Type B pancreatic cell (in vitro differentiated cells): ENCODE results near the gene CAMKK1. TPM values are rescaled to one million over a fixed set of nuclear protein-coding genes. Genes with fewer than 3 reads are reported as not detected.

Experiments
- DNase-seq: peaks from one replicate; pipeline ENCODE4 v3.0.0; 2021; ENCODE audit warnings: mixed read lengths; ENCODE audit not compliant: unreplicated experiment; ENCODE audit errors: extremely low spot score
- H3K27ac Mint-ChIP-seq: 2 replicates; pipeline ENCODE4 v1.8.0; 2021; ENCODE audit warnings: mild to moderate bottlenecking, mixed read lengths
- H3K27me3 Mint-ChIP-seq: 2 replicates; pipeline ENCODE4 v1.8.0; 2021; ENCODE audit warnings: mixed read lengths
- H3K36me3 Mint-ChIP-seq: 2 replicates; pipeline ENCODE4 v1.8.0; 2021; ENCODE audit warnings: mixed read lengths
- H3K4me1 Mint-ChIP-seq: one replicate; pipeline ENCODE4 v1.8.0; 2021; ENCODE audit warnings: mixed read lengths; ENCODE audit not compliant: unreplicated experiment
- H3K4me3 Mint-ChIP-seq: 2 replicates; pipeline ENCODE4 v1.8.0; 2021; ENCODE audit warnings: mild to moderate bottlenecking, mixed read lengths
- H3K9me3 Mint-ChIP-seq: 2 replicates; pipeline ENCODE4 v1.8.0; 2021; ENCODE audit warnings: mixed read lengths
- CTCF ChIP-seq: fragments of 200-600 bp; sonication (generic); conservative IDR thresholded peaks from 2 replicates; pipeline ENCODE4 v1.5.0; 2021; ENCODE audit warnings: antibody characterized with exemption, mild to moderate bottlenecking
- total RNA-seq: library from RNA; stranded (reverse); gene quantifications from 2 replicates; pipeline ENCODE4 v1.2.1, GENCODE V29; 2021; ENCODE audit warnings: low replicate concordance

Gene CAMKK1
- total RNA-seq, 1 donor from 2014 or later: 2.7 TPM

- no peak for DNase-seq
- no peak for TF ChIP-seq CTCF
- Mint-ChIP-seq H3K36me3 (no peaks in the 10 kb centered on the region), H3K9me3 (no peaks in the 10 kb centered on the region), H3K27ac (no peak overlapping the region), H3K4me3 (no peak overlapping the region), H3K4me1 (peaks cover 18% of the 10 kb centered on the region), H3K27me3 (no peaks in the 10 kb centered on the region)
Measured at GRCh38 chr17:3929764-3930163, 36.9 kb upstream of the CAMKK1 start.

- H3K27ac Mint-ChIP-seq: no peak overlapping the region
- TF ChIP-seq CTCF: no peak
- H3K9me3 Mint-ChIP-seq: no peaks in the 10 kb centered on the region
- no peak for DNase-seq
- H3K27me3 Mint-ChIP-seq: no peaks in the 10 kb centered on the region
- no peaks in the 10 kb centered on the region for H3K36me3 Mint-ChIP-seq
- no peak overlapping the region for H3K4me3 Mint-ChIP-seq
- H3K4me1 Mint-ChIP-seq: peaks cover 18% of the 10 kb centered on the region
Measured at GRCh38 chr17:3929181-3929580, 36.3 kb upstream of the CAMKK1 start.

GRCh38 chr17:3928406-3928805 is 35.6 kb upstream of the CAMKK1 start:
- DNase-seq: no peak
- no peaks in the 10 kb centered on the region for H3K27me3 Mint-ChIP-seq

GRCh38 chr17:3927628-3928340 is 34.9 kb upstream of the CAMKK1 start:
- no peaks in the 10 kb centered on the region for H3K36me3 Mint-ChIP-seq
- peaks cover 18% of the 10 kb centered on the region for H3K4me1 Mint-ChIP-seq
- H3K9me3 Mint-ChIP-seq: no peaks in the 10 kb centered on the region
- no peak for TF ChIP-seq CTCF
- no peaks in the 10 kb centered on the region for H3K27me3 Mint-ChIP-seq
- H3K4me3 Mint-ChIP-seq: no peak overlapping the region
- DNase-seq: no peak
- no peak overlapping the region for H3K27ac Mint-ChIP-seq

More at GRCh38 chr17:3928406-3928805, 35.6 kb upstream of the CAMKK1 start:
- no peak overlapping the region for H3K27ac Mint-ChIP-seq
- H3K4me1 Mint-ChIP-seq: peaks cover 18% of the 10 kb centered on the region
- H3K9me3 Mint-ChIP-seq: no peaks in the 10 kb centered on the region
- H3K4me3 Mint-ChIP-seq: no peak overlapping the region
- H3K36me3 Mint-ChIP-seq: no peaks in the 10 kb centered on the region
- no peak for TF ChIP-seq CTCF

- peak overlapping the region; percentile 31 for H3K4me3 Mint-ChIP-seq
- H3K27ac Mint-ChIP-seq: peak overlapping the region; percentile 71
- no peak for TF ChIP-seq CTCF
- no peaks in the 10 kb centered on the region for H3K9me3 Mint-ChIP-seq
- H3K27me3 Mint-ChIP-seq: no peaks in the 10 kb centered on the region
- DNase-seq: no peak
- H3K4me1 Mint-ChIP-seq: peaks cover 18% of the 10 kb centered on the region
- no peaks in the 10 kb centered on the region for H3K36me3 Mint-ChIP-seq
Measured at GRCh38 chr17:3926860-3927627, 34.2 kb upstream of the CAMKK1 start.
